DMS153 treated with DMSO at 0.1 percent for 48 hours (cell line): ENCODE results near the gene LRRC49.
"Not testable (repeated sequence)": the region's sequence is repeated elsewhere in the genome, so short reads cannot be mapped to it uniquely, and the experiment has no call there.

Source experiments
- DNase-seq: peaks from one replicate; lab custom pipeline; 2025; ENCODE audit not compliant: unreplicated experiment; lab: John Stamatoyannopoulos, UW

The LRRC49 gene

DNA sequence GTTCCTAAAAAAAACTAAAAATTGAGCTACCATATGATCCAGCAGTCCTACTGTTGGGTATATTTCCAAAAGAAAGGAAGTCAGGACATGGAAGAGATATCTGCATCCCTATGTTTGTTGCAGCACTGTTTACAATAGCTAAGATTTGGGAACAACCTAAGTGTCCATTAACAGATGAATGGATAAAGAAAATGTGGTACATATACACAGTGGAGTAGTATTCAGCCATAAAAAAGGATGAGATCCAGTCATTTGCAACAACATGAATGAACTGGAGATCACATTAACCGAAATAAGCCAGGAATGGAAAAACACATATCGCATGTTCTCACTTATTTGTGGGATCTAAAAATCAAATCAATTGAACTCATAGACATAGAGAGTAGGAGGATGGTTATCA, 29.5 kb downstream of the LRRC49 start:
- DNase-seq = no peak

DNA sequence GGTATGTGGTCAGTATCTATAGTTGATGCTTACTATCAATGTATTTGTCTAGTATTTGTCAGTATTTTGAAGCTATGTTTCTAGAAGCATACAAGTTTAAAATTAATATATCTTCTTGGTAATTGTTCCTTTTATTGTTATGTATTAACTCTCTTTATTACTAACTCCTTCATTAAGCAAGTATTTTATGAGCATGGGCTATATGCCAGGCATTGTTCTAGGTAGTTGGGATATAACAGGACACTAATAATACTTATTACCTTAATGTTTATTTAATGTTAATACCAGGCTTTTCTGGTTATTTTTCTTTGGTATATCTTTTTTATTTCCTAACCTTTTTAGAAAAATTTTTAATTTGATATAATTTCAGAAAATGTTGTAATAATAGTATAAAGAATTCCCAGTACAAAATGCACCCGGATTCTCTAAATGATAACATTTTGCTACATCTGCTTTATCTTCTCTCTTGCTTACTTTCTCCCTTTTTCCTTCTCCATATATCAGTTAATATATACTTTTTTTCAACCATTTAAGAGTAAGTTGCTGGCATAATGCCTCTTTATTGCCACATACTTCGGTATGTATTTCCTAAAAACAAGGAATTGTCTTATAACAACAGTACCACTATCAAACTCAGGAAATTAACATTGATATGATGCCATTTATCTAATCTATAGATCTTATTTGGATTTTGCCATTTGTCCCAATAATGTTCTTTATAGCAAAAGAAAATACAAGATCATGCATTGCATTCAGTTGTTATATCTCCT, 30.9 kb downstream of the LRRC49 start:
- no peak for DNase-seq

DNA sequence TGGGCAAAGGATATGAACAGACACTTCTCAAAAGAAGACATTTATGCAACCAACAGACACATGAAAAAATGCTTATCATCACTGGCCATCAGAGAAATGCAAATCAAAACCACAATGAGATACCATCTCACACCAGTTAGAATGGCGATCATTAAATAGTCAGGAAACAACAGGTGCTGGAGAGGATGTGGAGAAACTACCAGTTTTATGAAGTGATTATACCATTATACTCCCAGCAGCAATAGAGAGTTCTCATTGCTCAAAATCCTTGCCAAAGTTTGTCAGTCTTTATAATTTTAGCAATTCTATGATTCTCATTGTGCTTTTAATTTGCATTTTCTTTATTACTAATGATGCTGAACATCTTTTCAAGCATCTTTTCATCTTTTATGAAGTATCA, 34.3 kb downstream of the LRRC49 start:
- not testable (repeated sequence) for DNase-seq

DNA sequence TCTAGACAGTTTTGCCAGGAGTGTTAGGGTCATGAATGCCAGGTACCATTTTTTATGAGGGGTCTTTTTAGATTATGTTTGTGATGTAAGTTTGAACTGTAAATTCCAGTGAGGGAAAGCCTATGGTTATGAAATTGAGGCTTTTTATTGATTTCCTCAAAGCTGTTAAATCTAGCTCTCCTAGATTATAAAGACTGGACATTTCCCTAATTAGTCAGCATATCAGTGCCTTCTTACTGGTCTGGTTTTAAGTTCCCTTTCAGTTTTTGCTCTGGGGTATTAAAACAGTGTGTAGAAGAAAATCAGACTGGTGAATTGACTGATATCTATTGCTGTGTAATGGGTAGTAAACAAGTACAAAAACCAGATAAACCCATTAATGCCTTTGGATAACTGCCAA, 39.2 kb downstream of the LRRC49 start:
- DNase-seq = no peak

DNA sequence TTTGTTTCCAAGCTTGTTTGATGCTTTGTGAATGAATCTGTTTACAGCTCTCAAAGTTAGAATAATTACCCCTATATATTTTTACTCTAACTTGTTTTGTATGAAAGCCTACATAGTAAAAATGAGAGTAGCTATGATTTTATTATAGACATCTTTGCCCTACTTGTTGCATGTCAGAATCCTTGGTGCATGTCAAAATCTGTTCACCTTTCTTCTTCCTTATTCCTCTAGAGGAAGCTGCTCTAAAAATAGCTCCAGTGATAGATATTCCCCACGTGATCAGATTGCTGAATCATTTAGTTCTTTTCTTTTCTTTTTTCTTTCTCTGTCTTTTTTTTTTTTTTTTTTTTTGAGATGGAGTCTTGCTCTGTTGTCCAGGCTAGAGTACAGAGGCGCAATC, 39.8 kb downstream of the LRRC49 start:
- DNase-seq = no peak

DNA sequence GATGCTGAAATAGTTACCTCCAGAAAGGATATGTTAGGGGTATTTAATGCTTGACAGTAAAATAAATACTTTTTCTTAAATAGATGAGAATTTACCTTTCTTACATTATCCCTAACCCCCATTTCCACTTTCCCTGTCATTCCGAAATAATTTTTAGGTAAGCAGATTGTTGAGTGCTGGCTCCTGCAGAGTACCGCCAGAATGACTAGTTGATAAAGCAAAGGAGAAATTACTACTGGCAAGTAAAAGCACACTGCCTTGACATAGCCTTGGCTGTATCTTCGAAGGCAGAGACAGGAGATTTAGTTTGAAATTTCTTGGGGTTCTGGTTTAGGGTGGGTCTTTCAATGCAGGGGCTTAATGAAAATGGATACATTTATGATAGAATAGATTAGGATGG, 40.8 kb downstream of the LRRC49 start:
- DNase-seq = no peak

DNA sequence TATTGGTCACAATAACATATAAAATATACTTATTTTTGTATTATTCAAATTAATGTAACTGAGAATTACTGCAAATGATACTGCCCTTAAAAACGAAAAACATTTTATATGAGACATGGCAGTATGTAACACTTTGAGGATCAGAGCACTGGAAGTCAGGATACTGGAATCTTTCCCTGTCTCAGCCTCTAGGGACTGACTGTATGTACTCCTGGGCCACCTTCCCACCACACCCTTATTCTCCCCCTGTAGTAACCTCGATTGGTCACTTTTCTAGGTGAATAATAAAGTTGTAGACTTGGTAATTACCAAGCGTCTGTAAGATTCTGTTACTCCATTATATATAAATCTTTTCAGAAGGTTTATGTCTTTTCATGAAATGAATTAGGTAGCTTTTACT, 43.0 kb downstream of the LRRC49 start:
- DNase-seq = no peak

DNA sequence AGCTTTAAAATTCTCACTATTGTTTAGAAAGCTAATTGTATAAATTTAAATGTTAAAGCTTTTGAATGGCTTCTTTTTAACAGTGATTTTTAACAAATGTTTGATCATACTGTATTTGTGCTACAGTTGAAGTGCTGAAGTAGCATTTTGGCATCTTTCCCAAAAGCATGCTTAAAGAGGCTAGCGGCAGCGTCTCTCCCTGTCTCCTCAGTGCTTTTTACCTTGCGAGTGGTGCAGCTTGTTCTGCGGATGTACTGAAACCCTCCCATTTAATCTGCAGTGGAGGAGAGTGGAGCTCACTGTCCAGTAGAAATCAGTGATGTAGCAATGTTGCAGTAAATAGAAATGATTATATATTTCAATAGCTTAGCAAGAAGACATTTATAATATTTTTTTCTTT, 43.7 kb downstream of the LRRC49 start:
- peak; percentile 33 for DNase-seq

DNA sequence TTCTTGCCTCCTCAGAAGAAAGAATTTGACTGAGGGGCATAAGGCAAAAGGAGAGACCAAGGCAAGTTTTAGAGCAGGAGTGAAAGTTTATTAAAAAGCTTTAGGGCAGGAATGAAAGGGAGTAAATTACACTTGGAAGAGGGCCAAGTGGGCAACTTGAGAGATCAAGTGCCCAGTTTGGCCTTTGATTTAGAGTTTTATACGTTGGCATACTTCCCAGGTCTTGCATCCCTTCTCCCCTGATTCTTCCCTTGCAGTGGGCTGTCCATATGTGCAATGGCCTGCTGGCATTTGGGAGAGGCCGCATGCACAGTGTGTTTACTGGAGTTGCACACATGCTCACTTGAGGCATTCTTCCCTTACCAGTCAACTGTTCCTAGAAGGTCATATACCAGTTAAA, 50.7 kb downstream of the LRRC49 start:
- not testable (repeated sequence) for DNase-seq

DNA sequence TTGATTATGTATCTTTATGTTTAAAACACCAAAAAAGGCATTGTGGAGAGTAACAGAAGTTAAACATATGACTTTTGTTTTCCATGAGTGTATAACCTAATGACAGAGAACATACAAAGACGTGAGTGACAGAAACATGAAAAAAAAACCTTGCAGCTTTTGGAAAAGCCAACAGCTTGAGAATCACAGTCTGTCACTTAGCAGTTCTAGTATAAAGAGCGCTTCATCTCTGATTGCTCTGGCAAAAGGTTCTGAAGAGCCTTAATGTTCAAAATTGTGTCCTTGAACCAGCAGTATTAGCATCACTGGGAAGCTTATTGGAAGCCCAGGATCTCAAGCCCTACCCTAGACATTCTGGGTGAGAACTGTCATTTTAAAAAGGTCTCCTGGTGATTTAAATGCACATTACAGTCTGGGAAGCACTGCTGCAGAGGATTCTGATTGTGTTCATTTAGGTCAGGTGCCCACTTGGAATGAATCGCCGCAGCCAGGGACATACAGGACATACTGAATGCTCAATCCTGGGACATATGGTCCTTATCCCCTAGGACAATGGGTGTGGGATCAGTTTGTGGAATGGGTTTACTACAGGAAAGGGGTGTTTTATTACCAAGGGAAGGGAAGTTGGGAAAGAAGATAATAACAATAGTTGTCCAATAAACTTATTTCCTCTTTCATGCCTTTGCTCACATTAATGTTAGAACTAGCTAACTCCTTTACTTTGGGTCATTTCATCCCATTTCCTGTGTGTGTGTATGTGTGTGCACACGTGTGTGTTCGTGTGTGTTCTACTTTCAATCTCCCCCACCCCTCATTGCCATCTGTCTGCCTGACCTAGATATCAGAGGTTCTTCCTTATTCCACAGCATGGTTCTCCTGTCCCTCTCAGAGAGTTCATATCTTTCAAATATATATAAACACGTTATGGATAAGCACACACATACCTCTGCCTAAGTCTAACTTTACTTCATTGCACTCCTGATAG, 55.0 kb downstream of the LRRC49 start:
- DNase-seq = no peak

DNA sequence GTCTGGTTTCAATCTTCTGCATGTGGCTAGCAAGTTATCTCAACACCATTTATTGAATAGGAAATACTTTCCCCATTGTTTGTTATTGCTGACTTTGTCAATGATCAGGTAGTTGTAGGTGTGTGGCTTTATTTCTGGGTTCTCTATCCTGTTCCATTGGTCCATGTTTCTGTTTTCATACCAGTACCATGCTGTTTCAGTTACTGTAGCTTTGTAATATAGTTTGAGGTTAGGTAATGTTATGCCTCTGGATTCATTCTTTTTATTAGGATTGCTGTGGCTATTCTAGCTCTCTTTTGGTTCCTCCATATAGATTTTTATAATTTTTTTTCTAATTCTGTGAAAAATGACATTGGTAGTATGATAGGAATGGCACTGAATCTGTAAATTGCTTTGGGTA, 58.3 kb downstream of the LRRC49 start:
- no peak for DNase-seq

DNA sequence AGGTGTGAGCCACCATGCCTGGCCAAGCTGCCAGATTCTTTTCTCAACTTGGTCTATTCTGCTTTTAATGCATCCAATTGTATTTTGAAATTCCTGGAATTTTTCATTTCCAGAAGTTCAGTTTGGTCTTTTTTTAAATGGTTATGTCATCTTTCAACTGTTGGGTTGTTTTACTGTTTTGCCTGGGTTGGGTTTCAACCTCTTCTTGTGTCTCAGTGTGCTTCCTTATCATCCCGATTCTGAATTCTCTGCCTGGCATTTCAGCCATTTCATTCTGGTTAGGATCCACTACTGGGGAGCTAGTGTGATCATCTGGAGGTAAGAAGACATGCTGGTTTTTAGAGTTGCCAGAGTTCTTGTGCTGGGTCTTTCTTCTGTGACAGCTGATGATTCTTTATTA, 61.5 kb downstream of the LRRC49 start:
- DNase-seq = no peak

DNA sequence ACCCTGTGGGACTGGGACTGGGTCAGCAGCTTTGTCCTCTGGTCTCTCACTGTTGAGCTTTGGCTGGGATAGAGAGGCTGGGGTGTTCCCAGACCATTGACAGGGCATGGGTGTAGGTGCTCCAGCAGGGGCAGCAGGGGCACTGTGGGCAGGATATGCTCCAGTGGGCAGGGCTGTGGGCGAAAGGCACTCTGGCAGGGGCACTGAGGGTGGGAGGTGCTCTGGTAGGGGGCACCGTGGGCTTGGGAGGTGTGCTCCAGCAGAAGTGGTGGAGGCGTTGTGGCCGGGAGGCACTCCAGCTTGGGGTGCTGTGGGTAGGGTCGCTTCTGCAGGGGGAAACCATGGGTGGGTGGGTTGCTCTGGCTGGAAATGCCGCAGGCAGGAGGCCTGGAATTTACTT, 62.1 kb downstream of the LRRC49 start:
- DNase-seq = no peak

DNA sequence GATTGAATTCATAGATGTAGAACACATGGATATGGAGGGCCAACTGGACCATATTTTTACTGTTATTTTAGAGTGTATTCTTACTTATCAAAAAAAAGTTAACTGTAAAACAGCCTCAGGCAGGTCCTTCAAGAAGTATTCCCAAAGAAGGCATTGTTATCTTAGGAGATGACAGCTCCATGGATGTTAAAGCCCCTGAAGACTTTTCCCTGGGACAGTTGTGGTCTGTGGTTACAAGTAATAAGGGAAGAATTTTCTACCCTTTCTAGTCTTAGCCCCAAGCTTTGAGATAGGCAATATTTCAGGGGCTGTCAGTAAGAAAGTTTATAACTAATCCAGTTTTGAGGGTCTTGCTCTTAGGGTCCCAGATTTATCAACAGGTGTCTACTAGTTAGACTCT, 62.5 kb downstream of the LRRC49 start:
- DNase-seq = no peak

DNA sequence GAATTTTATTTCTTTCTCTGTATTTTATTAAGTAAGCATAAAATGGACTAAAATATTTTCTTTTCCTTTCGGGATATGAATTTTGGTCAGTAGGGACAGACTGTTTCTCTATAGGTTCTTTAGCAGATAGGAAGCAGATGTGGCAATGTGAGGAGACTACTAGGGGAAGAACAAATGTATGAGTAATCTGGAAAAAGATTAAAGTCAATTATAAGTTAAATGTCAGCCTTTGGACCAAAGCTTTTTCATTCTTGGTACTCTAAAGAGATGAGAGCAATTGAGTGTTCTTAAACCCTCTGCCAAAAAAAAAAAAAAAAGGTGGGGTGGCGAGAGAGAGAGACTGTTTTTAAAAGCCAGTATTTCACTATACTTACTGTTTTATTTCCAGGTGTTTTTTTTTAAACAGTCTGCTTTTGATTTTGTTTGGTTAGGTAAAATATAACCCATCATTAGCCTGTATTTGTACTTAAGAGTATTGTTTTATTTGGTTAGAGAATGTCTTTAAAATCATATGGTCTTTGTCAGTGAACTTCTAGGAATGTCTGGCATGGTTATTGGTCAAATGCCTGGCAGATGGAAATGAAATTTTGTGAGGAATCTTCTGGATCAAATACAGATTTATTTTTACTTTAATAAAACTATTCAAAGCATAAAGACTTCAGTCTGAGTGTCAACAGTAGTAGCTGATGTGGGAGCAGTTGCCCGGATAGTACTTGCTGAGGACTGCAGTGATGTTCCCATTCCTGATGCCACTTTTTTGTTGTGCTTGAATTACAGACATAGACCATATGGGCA, 63.8 kb downstream of the LRRC49 start:
- no peak for DNase-seq

DNA sequence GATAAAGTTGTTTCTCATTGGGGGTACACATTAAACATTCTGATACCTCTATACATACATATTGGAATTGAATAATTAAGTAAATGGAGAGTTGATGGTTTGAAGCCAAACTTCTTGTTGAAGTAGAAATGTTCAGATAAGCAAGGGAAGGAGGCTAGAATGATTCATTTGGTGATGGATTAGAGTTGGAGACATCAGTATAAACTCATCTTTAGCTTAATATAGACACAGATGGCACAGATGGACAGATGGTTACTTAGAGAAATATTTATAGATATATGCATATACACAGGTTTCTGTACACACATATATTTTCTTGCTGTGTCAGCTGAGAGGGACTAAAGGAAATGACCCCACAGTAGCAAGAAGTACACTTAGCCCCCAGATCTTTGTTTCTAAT, 69.5 kb downstream of the LRRC49 start:
- no peak for DNase-seq

DNA sequence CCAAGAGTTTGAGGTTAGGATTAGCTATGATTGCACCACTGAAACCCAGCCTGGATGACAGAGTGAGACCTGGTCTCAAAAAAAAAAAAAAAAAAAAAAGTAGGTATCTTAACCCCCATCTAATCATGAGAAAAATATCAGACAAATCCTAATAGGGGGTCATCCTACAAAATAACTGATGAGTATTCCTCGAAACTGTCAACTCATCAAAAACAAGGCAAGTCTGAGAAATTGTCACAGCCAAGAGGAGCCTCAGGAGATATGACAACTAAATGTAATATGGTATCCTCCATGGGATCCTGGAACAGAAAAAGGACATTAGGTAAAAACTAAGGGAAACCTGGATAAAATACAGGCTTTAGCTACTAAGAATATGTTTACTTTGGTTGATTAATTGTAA, 70.6 kb downstream of the LRRC49 start:
- DNase-seq = no peak

DNA sequence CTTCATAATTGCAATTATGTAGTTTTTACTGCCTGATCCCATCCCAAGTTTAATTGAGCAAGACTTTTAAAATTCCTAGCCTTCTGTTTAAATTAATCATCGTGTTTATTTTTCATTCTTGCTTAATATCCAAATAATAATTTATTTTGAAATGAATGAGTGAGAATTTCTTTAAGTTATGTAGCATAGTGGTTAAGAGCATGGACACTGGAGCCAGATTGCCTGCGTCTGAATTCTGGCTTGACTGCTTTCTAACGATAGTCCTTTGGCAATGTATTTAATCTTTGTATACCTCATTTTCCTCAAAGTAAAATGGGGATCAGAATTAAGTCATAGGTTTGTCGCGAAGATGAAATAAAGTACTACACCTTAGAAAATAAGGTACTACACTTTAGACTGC, 71.4 kb downstream of the LRRC49 start:
- DNase-seq = no peak

DNA sequence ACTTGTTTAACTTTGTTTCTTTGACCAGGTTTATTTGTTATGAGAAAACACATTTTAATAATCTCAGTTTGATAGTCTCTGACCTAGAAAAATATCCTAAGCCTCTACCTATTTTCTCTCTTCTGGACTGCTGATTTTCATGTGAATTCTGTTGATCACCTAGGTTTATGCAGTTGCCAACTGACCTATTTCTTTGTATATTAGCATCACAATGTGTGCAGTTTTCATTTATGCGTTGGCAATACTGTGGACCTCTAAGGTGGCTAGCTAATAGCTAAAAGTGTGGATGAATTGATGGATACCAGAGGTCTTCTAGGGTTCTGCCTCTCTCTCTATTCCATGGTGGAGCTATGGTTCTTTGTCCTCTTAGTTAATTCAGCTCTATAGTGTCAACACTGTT, 72.1 kb downstream of the LRRC49 start:
- no peak for DNase-seq

DNA sequence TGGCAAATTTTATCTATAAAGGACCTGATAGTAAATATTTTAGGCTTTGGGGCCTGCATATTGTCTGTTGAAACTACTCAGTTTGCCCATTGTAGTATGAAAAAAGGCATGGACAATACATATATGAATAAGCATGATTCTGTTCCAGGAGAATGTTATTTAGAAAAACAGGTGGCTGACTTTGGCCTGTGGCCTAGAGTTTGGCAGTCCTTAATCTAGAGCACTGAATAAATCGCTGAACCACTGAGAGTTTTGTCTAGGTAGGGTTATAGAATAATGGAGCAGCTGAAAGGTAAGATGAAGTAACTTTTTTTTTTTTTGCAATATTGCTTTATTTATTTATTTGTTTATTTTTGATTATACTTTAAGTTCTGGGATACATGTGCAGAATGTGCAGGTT, 75.0 kb downstream of the LRRC49 start:
- DNase-seq = no peak

DNA sequence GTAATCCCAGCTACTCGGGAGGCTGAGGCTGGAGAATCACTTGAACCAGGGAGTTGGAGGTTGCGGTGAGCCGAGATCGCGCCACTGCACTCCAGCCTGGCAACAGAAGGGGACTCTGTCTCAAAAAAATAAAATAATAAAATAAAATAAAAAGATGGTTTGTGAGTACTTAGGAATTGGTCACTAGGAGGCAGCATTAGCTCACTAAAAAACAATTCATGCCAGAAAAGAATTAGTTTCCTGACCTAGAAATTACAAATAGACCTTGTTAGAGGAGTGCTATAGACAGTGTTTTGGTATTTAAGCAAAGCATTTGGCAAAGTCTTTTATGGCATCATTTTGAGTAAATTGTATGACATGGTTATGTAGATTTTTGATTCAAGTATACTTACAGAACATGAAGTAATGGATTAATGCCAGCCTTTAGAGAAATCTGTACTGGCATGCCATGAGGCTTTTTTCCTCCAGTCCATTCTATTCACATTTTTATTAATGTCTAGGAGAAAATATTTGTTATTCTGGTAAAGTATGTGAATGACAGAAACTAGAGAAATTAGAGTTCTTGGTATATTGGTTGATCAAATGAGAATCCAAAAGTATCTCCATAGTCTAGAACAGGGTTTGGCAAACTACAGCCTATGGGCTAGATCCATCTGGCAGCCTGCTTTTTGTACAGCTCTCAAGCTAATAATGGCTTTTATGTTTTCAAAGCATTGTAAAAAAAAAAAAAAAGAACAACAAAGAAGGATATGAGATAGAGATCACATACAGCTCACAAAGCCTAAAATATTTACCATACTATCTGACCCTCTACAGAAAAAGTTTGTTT, 81.6 kb downstream of the LRRC49 start:
- no peak for DNase-seq
